ENCODE data around the gene COPZ1. TPM values are rescaled to one million over a fixed set of nuclear protein-coding genes. Genes with fewer than 3 reads are reported as not detected.

COPZ1 gene
- total and polyA plus RNA-seq, 2 donors (not counting 3 experiments of a cell fraction or from before 2014, with no cell fraction given), result 143 to 174 TPM

GRCh38 chr12:54386403-54387113 is 61.6 kb downstream of the COPZ1 start:
- H3K9ac ChIP-seq (replicated peaks; ENCODE audit: extremely low read depth, insufficient read depth, low read length), result no peak overlapping the region
- no peaks in the 10 kb centered on the region for H3K9me3 ChIP-seq (replicated peaks; ENCODE audit: control insufficient read depth, insufficient read depth, low read length)
- POLR2A ChIA-PET, result interaction anchor here (1.0 kb wide), 1 partner anchor 13 kb away, joined by 3 read pairs; no protein-coding TSS in a partner anchor
- no peaks in the 10 kb centered on the region for H3K36me3 ChIP-seq (ENCODE audit: control insufficient read depth in 2 of 2, extremely low read depth in 1 of 2, insufficient read depth in 2 of 2, low read length in 2 of 2)
- H3K9me1 ChIP-seq (replicated peaks; ENCODE audit: control insufficient read depth, extremely low read depth, insufficient read depth, low read length), result no peaks in the 10 kb centered on the region
- FAIRE-seq (no peak), DNase-seq (ENCODE audit: low read depth, low spot score) (no peak)
- H3K27me3 ChIP-seq (ENCODE audit: control insufficient read depth in 2 of 2, insufficient read depth in 2 of 2, low read length in 2 of 2), result no peaks in the 10 kb centered on the region
- TF ChIP-seq EZH2 (IDR thresholded peaks at IDR 0.05; ENCODE audit: borderline replicate concordance, low read depth, low read length, severe bottlenecking) (no peak), FOS (IDR thresholded peaks at IDR 0.05; ENCODE audit: borderline replicate concordance, insufficient read depth, low read length) (no peak), GATA2 (IDR thresholded peaks at IDR 0.05; ENCODE audit: insufficient read depth, insufficient read length, low read depth, low read length) (no peak), MYC (IDR thresholded peaks at IDR 0.05; ENCODE audit: low read depth, low read length) (no peak), POLR2A (IDR thresholded peaks at IDR 0.05; ENCODE audit: low read depth, low read length) (no peak), CTCF (IDR thresholded peaks at IDR 0.05; ENCODE audit: extremely low read depth in 1 of 2, insufficient read depth in 1 of 2, low read depth in 1 of 2, low read length in 2 of 2) (no peak), POLR2AphosphoS5 (IDR thresholded peaks at IDR 0.05; ENCODE audit: insufficient read depth, low read depth, low read length) (no peak), JUN (IDR thresholded peaks at IDR 0.05; ENCODE audit: borderline replicate concordance, insufficient read depth, insufficient read length, low read depth) (no peak)
- TF ChIP-seq, protein P1, sequence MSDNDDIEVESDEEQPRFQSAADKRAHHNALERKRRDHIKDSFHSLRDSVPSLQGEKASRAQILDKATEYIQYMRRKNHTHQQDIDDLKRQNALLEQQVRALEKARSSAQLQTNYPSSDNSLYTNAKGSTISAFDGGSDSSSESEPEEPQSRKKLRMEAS (IDR thresholded peaks at IDR 0.05; ENCODE audit: insufficient read depth, insufficient read length), result no peak
- H2AFZ ChIP-seq (ENCODE audit: low read depth, low read length), result no peak overlapping the region
- BruUV-seq (replicated peaks), result no TSS peak
- H3K79me2 ChIP-seq (ENCODE audit: control insufficient read depth, insufficient read depth, low read length), result no peaks in the 10 kb centered on the region
- dilution Hi-C loops (cut with MboI; ENCODE audit: extremely low pct_ligation_motif_present, low sequenced_read_pairs), result no loop called here
- H3K4me1 ChIP-seq (ENCODE audit: control insufficient read depth, extremely low read depth, insufficient read depth, low read length), result no peaks in the 10 kb centered on the region
- H3K27ac ChIP-seq (ENCODE audit: insufficient read depth, low read depth, low read length), result no peak overlapping the region
- intact Hi-C loops (cut with micrococcal nuclease), result no loop called here
- CTCF ChIA-PET, result interaction anchor here (1.0 to 2.7 kb wide), 5 partner anchors 9 to 53 kb away, joined by 4 to 15 read pairs (median 7); no protein-coding TSS in a partner anchor
- H3K4me2 ChIP-seq (ENCODE audit: insufficient read depth, low read length), result no peak overlapping the region
- no peaks in the 10 kb centered on the region for H4K20me1 ChIP-seq (replicated peaks; ENCODE audit: control insufficient read depth, extremely low read depth, insufficient read depth, low read length)
- no peak overlapping the region for H3K4me3 ChIP-seq (replicated peaks in 1 of 3; ENCODE audit: insufficient read depth in 1 of 3, low read depth in 1 of 3, low read length in 3 of 3)

All from endothelial cell of umbilical vein (primary cell).